ENCODE data around the gene HOXA5. TPM values are rescaled to one million over a fixed set of nuclear protein-coding genes. Genes with fewer than 3 reads are reported as not detected.
A peak's percentile ranks its signal among the peaks of the same experiment; 100 is the strongest.

The HOXA5 gene
- total and polyA plus RNA-seq, 2 donors (not counting 3 experiments of a cell fraction or from before 2014, with no cell fraction given): 18.6 to 18.8 TPM

- Histone ChIP-seq H3K9ac (replicated peaks; ENCODE audit: extremely low read depth, insufficient read depth, low read length) (peak overlapping the region; percentile 91), H4K20me1 (replicated peaks; ENCODE audit: control insufficient read depth, extremely low read depth, insufficient read depth, low read length) (no peaks in the 10 kb centered on the region), H2AFZ (ENCODE audit: low read depth, low read length) (no peak overlapping the region), H3K4me2 (ENCODE audit: insufficient read depth, low read length) (peak overlapping the region; percentile 98), H3K4me3 (replicated peaks in 1 of 3; ENCODE audit: insufficient read depth in 1 of 3, low read depth in 1 of 3, low read length in 3 of 3) (peak overlapping the region; percentile 35 to 88 (median 59)), H3K79me2 (ENCODE audit: control insufficient read depth, insufficient read depth, low read length) (peaks cover 100% of the 10 kb centered on the region), H3K9me3 (replicated peaks; ENCODE audit: control insufficient read depth, insufficient read depth, low read length) (no peaks in the 10 kb centered on the region), H3K36me3 (ENCODE audit: control insufficient read depth in 2 of 2, extremely low read depth in 1 of 2, insufficient read depth in 2 of 2, low read length in 2 of 2) (no peaks in the 10 kb centered on the region), H3K9me1 (replicated peaks; ENCODE audit: control insufficient read depth, extremely low read depth, insufficient read depth, low read length) (no peaks in the 10 kb centered on the region), H3K27me3 (ENCODE audit: control insufficient read depth in 2 of 2, insufficient read depth in 2 of 2, low read length in 2 of 2) (no peaks in the 10 kb centered on the region), H3K27ac (ENCODE audit: insufficient read depth, low read depth, low read length) (peak overlapping the region; percentile 96), H3K4me1 (ENCODE audit: control insufficient read depth, extremely low read depth, insufficient read depth, low read length) (peaks cover 61% of the 10 kb centered on the region)
- peak; percentile 26 for DNase-seq (ENCODE audit: low read depth, low spot score)
- dilution Hi-C loops (cut with MboI; ENCODE audit: extremely low pct_ligation_motif_present, low sequenced_read_pairs): loop anchor here (25.0 kb wide), 1 partner anchor 986 kb away; no protein-coding TSS in a partner anchor
- intact Hi-C loops (cut with micrococcal nuclease): no loop called here
- ChIA-PET CTCF (interaction anchor here (0.9 to 8.0 kb wide), 7 partner anchors 11 to 28 kb away, joined by 3 to 81 read pairs (median 6); partner anchors contain the start of genes HOXA11, HOXA3 and HOXA7), POLR2A (interaction anchor here (1.0 to 1.2 kb wide), 2 partner anchors 11 to 12 kb away, joined by 3 to 5 read pairs; partner anchors contain the start of gene HOXA11)
- TF ChIP-seq, protein P1, sequence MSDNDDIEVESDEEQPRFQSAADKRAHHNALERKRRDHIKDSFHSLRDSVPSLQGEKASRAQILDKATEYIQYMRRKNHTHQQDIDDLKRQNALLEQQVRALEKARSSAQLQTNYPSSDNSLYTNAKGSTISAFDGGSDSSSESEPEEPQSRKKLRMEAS (IDR thresholded peaks at IDR 0.05; ENCODE audit: insufficient read depth, insufficient read length): no peak
- TF ChIP-seq JUN (IDR thresholded peaks at IDR 0.05; ENCODE audit: borderline replicate concordance, insufficient read depth, insufficient read length, low read depth): no peak
- TF ChIP-seq, protein P2, sequence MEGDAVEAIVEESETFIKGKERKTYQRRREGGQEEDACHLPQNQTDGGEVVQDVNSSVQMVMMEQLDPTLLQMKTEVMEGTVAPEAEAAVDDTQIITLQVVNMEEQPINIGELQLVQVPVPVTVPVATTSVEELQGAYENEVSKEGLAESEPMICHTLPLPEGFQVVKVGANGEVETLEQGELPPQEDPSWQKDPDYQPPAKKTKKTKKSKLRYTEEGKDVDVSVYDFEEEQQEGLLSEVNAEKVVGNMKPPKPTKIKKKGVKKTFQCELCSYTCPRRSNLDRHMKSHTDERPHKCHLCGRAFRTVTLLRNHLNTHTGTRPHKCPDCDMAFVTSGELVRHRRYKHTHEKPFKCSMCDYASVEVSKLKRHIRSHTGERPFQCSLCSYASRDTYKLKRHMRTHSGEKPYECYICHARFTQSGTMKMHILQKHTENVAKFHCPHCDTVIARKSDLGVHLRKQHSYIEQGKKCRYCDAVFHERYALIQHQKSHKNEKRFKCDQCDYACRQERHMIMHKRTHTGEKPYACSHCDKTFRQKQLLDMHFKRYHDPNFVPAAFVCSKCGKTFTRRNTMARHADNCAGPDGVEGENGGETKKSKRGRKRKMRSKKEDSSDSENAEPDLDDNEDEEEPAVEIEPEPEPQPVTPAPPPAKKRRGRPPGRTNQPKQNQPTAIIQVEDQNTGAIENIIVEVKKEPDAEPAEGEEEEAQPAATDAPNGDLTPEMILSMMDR (IDR thresholded peaks at IDR 0.05; ENCODE audit: extremely low read depth in 1 of 2, insufficient read depth in 1 of 2, low read depth in 1 of 2, low read length in 2 of 2): no peak
- TF ChIP-seq FOS (IDR thresholded peaks at IDR 0.05; ENCODE audit: borderline replicate concordance, insufficient read depth, low read length): no peak
- BruUV-seq (replicated peaks): no TSS peak
- FAIRE-seq: no peak
Measured at GRCh38 chr7:27173511-27173955, 30.1 kb upstream of the HOXA5 start.
